HepG2 (cell line): ENCODE results near the gene TMEM62. TPM values are rescaled to one million over a fixed set of nuclear protein-coding genes. Genes with fewer than 3 reads are reported as not detected.
A peak's percentile ranks its signal among the peaks of the same experiment; 100 is the strongest.

Source experiments
- CREB1 ChIP-seq, 2 experiments: fragments of 450-650 bp in 1 of 2; IDR thresholded peaks; 2 replicates each; pipeline ENCODE4 v1.6.1; 2016 to 2017; ENCODE audit warnings: control low read depth in 1 of 2, mild to moderate bottlenecking in 1 of 2, missing compliant biosample characterization in 1 of 2, missing genetic modification characterization in 1 of 2
- EEA1 ChIP-seq: sonication (generic); formaldehyde crosslinking; IDR thresholded peaks from 2 replicates; pipeline ENCODE4 v1.5.1; 2020; ENCODE audit warnings: mild to moderate bottlenecking, missing genetic modification reagents, borderline replicate concordance
- FOSL2 ChIP-seq: sonication (generic); formaldehyde crosslinking; IDR thresholded peaks from 2 replicates; pipeline ENCODE4 v1.4.0; 2020; ENCODE audit warnings: missing genetic modification reagents
- KAT2B ChIP-seq: fragments of 150-350 bp; IDR thresholded peaks from 2 replicates; pipeline ENCODE4 v1.6.1; 2014; ENCODE audit warnings: low read depth, low read length, borderline replicate concordance
- KDM6A ChIP-seq: IDR thresholded peaks from 2 replicates; pipeline ENCODE4 v1.6.1; 2016; ENCODE audit warnings: low read depth
- NFKBIZ ChIP-seq: IDR thresholded peaks from 2 replicates; pipeline ENCODE4 v1.6.1; 2018; ENCODE audit warnings: missing genetic modification reagents, missing compliant biosample characterization
- NR1H2 ChIP-seq: sonication (generic); formaldehyde crosslinking; IDR thresholded peaks from 2 replicates; pipeline ENCODE4 v1.8.1; 2022; ENCODE audit warnings: low read depth, missing genetic modification reagents, borderline replicate concordance
- NR2F1 ChIP-seq, 2 experiments: fragments of 450-650 bp in 1 of 2; formaldehyde crosslinking in 1 of 2; IDR thresholded peaks; 2 replicates each; pipeline versions ENCODE4 v1.5.0 to v1.6.1; 2016 to 2020; ENCODE audit warnings: mild to moderate bottlenecking in 1 of 2, missing compliant biosample characterization in 1 of 2, missing genetic modification reagents in 1 of 2, moderate library complexity in 1 of 2
- PHF5A ChIP-seq: IDR thresholded peaks from one replicate; pipeline ENCODE4 v1.6.1; 2018; ENCODE audit warnings: low read depth, missing genetic modification reagents; ENCODE audit not compliant: unreplicated experiment
- RFX5 ChIP-seq: IDR thresholded peaks from 2 replicates; pipeline ENCODE4 v1.6.1; 2011; ENCODE audit warnings: low read depth, low read length, improper control_type of control experiment
- SAP130 ChIP-seq: IDR thresholded peaks from 2 replicates; pipeline ENCODE4 v1.6.1; 2016; ENCODE audit warnings: low read depth
- SIN3B ChIP-seq: fragments of 150-350 bp; IDR thresholded peaks from 2 replicates; pipeline ENCODE4 v1.6.1; 2014; ENCODE audit warnings: low read length
- TCF12 ChIP-seq, 2 experiments: fragments of 450-650 bp in 1 of 2; sonication (generic) in 1 of 2; formaldehyde crosslinking in 1 of 2; IDR thresholded peaks; 2 replicates each; pipeline versions ENCODE4 v1.6.1 to v1.8.0; 2017 to 2022; ENCODE audit warnings: antibody characterized with exemption in 1 of 2, mild to moderate bottlenecking in 1 of 2, missing genetic modification reagents in 1 of 2, moderate library complexity in 1 of 2
- TOPORS ChIP-seq: sonication (generic); formaldehyde crosslinking; IDR thresholded peaks from 2 replicates; pipeline ENCODE4 v1.8.0; 2023; ENCODE audit warnings: mild to moderate bottlenecking, missing genetic modification reagents
- ZBTB38 ChIP-seq: sonication (generic); formaldehyde crosslinking; IDR thresholded peaks from 2 replicates; pipeline ENCODE4 v1.5.1; 2020; ENCODE audit warnings: mild to moderate bottlenecking, missing genetic modification reagents
- ZBTB7A ChIP-seq: sonication (generic); formaldehyde crosslinking; IDR thresholded peaks from 2 replicates; pipeline ENCODE4 v1.8.0; 2022; ENCODE audit warnings: mild to moderate bottlenecking, missing genetic modification reagents
- ZFP1 ChIP-seq: IDR thresholded peaks from 2 replicates; pipeline ENCODE4 v1.6.1; 2016
- ZFP36L1 ChIP-seq: sonication (generic); formaldehyde crosslinking; IDR thresholded peaks from 2 replicates; pipeline ENCODE4 v1.8.0; 2022; ENCODE audit warnings: mild to moderate bottlenecking, missing genetic modification reagents, moderate library complexity
- ZMAT3 ChIP-seq: sonication (generic); formaldehyde crosslinking; conservative IDR thresholded peaks from 2 replicates; pipeline ENCODE4 v1.7.0; 2021; ENCODE audit warnings: missing genetic modification reagents
- ZNF225 ChIP-seq: sonication (generic); formaldehyde crosslinking; IDR thresholded peaks from 2 replicates; pipeline ENCODE4 v1.4.0; 2020; ENCODE audit warnings: mild to moderate bottlenecking, missing genetic modification reagents
- ZNF260 ChIP-seq: sonication (generic); formaldehyde crosslinking; IDR thresholded peaks from 2 replicates; pipeline ENCODE4 v1.4.0; 2020; ENCODE audit warnings: missing genetic modification reagents, low read depth, mild to moderate bottlenecking, borderline replicate concordance
- ZNF34 ChIP-seq: sonication (generic); formaldehyde crosslinking; IDR thresholded peaks from 2 replicates; pipeline ENCODE4 v1.4.0; 2020; ENCODE audit warnings: mild to moderate bottlenecking, missing genetic modification reagents, borderline replicate concordance
- ZNF431 ChIP-seq: sonication (generic); formaldehyde crosslinking; IDR thresholded peaks from 2 replicates; pipeline ENCODE4 v1.9.0; 2022; ENCODE audit warnings: missing genetic modification reagents, low read depth, mild to moderate bottlenecking, borderline replicate concordance
- ZNF556 ChIP-seq: sonication (generic); formaldehyde crosslinking; IDR thresholded peaks from 2 replicates; pipeline ENCODE4 v1.4.0; 2020; ENCODE audit warnings: mild to moderate bottlenecking, missing genetic modification reagents, borderline replicate concordance
- ZNF781 ChIP-seq: sonication (generic); formaldehyde crosslinking; IDR thresholded peaks from 2 replicates; pipeline ENCODE4 v1.5.1; 2020; ENCODE audit warnings: borderline replicate concordance, mild to moderate bottlenecking, missing genetic modification reagents; ENCODE audit errors: not compliant biosample characterization
- ZSCAN22 ChIP-seq: sonication (generic); formaldehyde crosslinking; IDR thresholded peaks from 2 replicates; pipeline ENCODE4 v1.4.0; 2020; ENCODE audit warnings: mild to moderate bottlenecking, missing genetic modification reagents
- polyA plus RNA-seq, 8 experiments: library from polyadenylated mRNA; depleted of rRNA in 3 of 8; stranded (reverse) in 7 of 8; unstranded in 1 of 8; fragments of >200 nt; fragmentation: Illumina TruSeq in 4 of 8; extraction: Trizol in 4 of 8; gene quantifications; 2 replicates each; pipeline versions ENCODE4 v1.2.1 to v1.2.3, GENCODE V29; 2011 to 2016; ENCODE audit warnings: low read depth in 4 of 8, missing spikeins in 1 of 8, mixed read lengths in 1 of 8; ENCODE audit not compliant: insufficient read depth in 1 of 8
- total RNA-seq, 5 experiments: library from RNA; depleted of rRNA; stranded (reverse); fragments of >200 nt; fragmentation: Illumina TruSeq; extraction: Trizol; gene quantifications; 2 replicates each; pipeline ENCODE4 v1.2.3, GENCODE V29; 2016; ENCODE audit warnings: low read depth in 1 of 5
- TF ChIP-seq, protein P1 (sequence below): IDR thresholded peaks from 2 replicates; pipeline ENCODE4 v1.6.1; 2018; ENCODE audit warnings: missing genetic modification reagents, mild to moderate bottlenecking, missing compliant biosample characterization
- TF ChIP-seq, protein P2 (sequence below): sonication (generic); formaldehyde crosslinking; IDR thresholded peaks from 2 replicates; pipeline ENCODE4 v1.4.0; 2020; ENCODE audit warnings: missing genetic modification reagents

TMEM62 gene
- total and polyA plus RNA-seq, 2 of the 13 experiments (the other 11 are each of a cell fraction or from before 2014, with no cell fraction given), result 14.2 to 20.9 TPM

DNA sequence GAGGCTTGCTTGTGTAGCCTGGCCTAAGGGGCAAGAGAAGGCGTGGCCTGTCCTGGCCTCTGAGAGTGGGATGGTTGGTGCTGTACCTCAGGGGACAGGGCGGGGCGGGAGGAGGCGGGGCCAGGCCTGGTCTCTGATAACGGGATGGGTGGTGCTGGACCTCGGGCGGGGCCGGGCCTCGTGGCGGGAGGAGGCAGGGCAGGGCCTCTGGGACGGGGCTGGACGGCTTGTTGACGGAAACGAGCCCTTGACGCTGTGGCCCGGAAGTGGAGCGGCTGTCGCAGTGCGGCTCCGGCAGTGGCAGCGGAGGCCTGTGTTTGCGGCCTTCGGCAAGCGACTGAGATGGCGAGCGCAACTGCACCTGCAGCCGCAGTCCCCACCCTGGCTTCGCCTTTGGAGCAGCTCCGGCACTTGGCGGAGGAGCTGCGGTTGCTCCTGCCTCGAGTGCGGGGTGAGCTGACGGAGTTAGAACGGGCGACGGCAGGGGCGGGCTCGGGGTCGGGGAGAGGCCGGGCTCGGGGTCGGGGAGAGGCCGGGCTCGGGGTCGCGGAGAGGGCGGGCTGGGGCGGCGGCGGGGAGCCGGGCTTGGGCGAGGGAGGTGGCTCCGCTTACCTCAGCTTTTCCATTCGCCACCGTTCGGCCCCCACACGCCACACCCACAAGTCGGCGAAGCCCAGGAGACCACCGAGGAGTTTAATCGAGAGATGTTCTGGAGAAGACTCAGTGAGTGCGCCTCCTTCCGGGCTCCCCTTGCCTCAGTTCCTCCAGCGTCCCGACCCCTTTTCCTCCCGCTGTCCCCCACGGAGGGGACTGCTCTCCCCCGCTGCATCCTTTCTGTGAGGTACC, 52.0 kb downstream of the TMEM62 start, which contains the start of gene CCNDBP1 (continued):
- TF ChIP-seq, protein P1, sequence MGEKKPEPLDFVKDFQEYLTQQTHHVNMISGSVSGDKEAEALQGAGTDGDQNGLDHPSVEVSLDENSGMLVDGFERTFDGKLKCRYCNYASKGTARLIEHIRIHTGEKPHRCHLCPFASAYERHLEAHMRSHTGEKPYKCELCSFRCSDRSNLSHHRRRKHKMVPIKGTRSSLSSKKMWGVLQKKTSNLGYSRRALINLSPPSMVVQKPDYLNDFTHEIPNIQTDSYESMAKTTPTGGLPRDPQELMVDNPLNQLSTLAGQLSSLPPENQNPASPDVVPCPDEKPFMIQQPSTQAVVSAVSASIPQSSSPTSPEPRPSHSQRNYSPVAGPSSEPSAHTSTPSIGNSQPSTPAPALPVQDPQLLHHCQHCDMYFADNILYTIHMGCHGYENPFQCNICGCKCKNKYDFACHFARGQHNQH (CRISPR knock-in tag), result peak; percentile 12; the same call in 1 of the 2 replicates
- TF ChIP-seq ZBTB7A (CRISPR knock-in tag), result no peak
- no peak for TF ChIP-seq NR1H2
- TF ChIP-seq ZBTB38 (CRISPR knock-in tag), result peak; percentile 73
- TF ChIP-seq PHF5A (CRISPR knock-in tag), result no peak
- peak; percentile 62; the same call in 1 of the 2 replicates for TF ChIP-seq ZNF431 (CRISPR knock-in tag)
- peak; percentile 98 for TF ChIP-seq SAP130 (CRISPR knock-in tag)
- no peak for TF ChIP-seq TCF12 (IDR thresholded peaks at IDR 0.05)
- TF ChIP-seq TCF12 (CRISPR knock-in tag; IDR thresholded peaks at IDR 0.05), result 0 out of 2 replicates have a peak, but pooled peaks have one; percentile 34
- no peak for TF ChIP-seq ZNF781
- peak; percentile 73 for TF ChIP-seq ZNF556 (CRISPR knock-in tag)
- TF ChIP-seq ZMAT3 (CRISPR knock-in tag), result no peak; the same call in 1 of the 2 replicates
- TF ChIP-seq ZFP1 (CRISPR knock-in tag), result no peak
- TF ChIP-seq SIN3B, result no peak
- no peak for TF ChIP-seq KDM6A (CRISPR knock-in tag)
- no peak for TF ChIP-seq ZSCAN22 (CRISPR knock-in tag)
- no peak for TF ChIP-seq ZNF34 (CRISPR knock-in tag)
- TF ChIP-seq NFKBIZ (CRISPR knock-in tag), result no peak
- no peak for TF ChIP-seq KAT2B
- no peak for TF ChIP-seq ZNF260
- TF ChIP-seq NR2F1 (CRISPR knock-in tag; IDR thresholded peaks at IDR 0.05), result no peak
- no peak for TF ChIP-seq ZNF225 (CRISPR knock-in tag)
- TF ChIP-seq, protein P2, sequence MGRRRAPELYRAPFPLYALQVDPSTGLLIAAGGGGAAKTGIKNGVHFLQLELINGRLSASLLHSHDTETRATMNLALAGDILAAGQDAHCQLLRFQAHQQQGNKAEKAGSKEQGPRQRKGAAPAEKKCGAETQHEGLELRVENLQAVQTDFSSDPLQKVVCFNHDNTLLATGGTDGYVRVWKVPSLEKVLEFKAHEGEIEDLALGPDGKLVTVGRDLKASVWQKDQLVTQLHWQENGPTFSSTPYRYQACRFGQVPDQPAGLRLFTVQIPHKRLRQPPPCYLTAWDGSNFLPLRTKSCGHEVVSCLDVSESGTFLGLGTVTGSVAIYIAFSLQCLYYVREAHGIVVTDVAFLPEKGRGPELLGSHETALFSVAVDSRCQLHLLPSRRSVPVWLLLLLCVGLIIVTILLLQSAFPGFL (CRISPR knock-in tag), result no peak
- TF ChIP-seq TOPORS (CRISPR knock-in tag), result peak; percentile 83; the same call in 1 of the 2 replicates
- no peak for TF ChIP-seq ZFP36L1
- no peak for TF ChIP-seq RFX5
- TF ChIP-seq FOSL2 (CRISPR knock-in tag), result peak; percentile 34
- no peak for TF ChIP-seq CREB1 (IDR thresholded peaks at IDR 0.05)
- TF ChIP-seq CREB1 (CRISPR knock-in tag; IDR thresholded peaks at IDR 0.05), result no peak
- TF ChIP-seq EEA1, result no peak
